Calu3 (cell line): ENCODE data around the gene AKAP13. TPM values are rescaled to one million over a fixed set of nuclear protein-coding genes. Genes with fewer than 3 reads are reported as not detected.
A peak's percentile ranks its signal among the peaks of the same experiment; 100 is the strongest.
"Not testable (repeated sequence)": the region's sequence is repeated elsewhere in the genome, so short reads cannot be mapped to it uniquely, and the experiment has no call there.

ENCODE experiments used
- BruUV-seq: library from RNA; stranded (reverse); fragments of 400-500 nt; replicated peaks from 2 replicates; lab custom pipeline; 2021; lab: Mats Ljungman, UMichigan
- CTCF ChIA-PET: fragments of 300-600 bp; sonication (Branson Sonifier 250); formaldehyde crosslinking; loops from one replicate; lab custom pipeline; 2022; ENCODE audit warnings: antibody characterized with exemption; lab: Charles Lee
- DNase-seq: peaks from one replicate; pipeline ENCODE4 v3.0.0; 2022
- H3K27ac Mint-ChIP-seq: one replicate; pipeline ENCODE4 v1.8.0; 2022; ENCODE audit warnings: mixed read lengths; ENCODE audit not compliant: unreplicated experiment
- H3K27me3 Mint-ChIP-seq: one replicate; pipeline ENCODE4 v1.8.0; 2022; ENCODE audit warnings: mixed read lengths; ENCODE audit not compliant: unreplicated experiment
- H3K36me3 Mint-ChIP-seq: one replicate; pipeline ENCODE4 v1.8.0; 2022; ENCODE audit warnings: mild to moderate bottlenecking, moderate library complexity, mixed read lengths; ENCODE audit not compliant: insufficient read depth, unreplicated experiment
- H3K4me1 Mint-ChIP-seq: one replicate; pipeline ENCODE4 v1.8.0; 2022; ENCODE audit warnings: mild to moderate bottlenecking, low read depth, mixed read lengths; ENCODE audit not compliant: unreplicated experiment
- H3K4me3 Mint-ChIP-seq: one replicate; pipeline ENCODE4 v1.8.0; 2022; ENCODE audit warnings: mild to moderate bottlenecking, low read depth, moderate library complexity, mixed read lengths; ENCODE audit not compliant: unreplicated experiment
- H3K9me3 Mint-ChIP-seq: one replicate; pipeline ENCODE4 v1.8.0; 2022; ENCODE audit warnings: low read depth, mixed read lengths; ENCODE audit not compliant: unreplicated experiment
- CTCF ChIP-seq: fragments of 200-600 bp; IDR thresholded peaks from one replicate; pipeline ENCODE4 v1.8.0; 2022; ENCODE audit warnings: antibody characterized with exemption; ENCODE audit not compliant: unreplicated experiment
- intact Hi-C: fragments of 100-400 bp; cut with micrococcal nuclease; formaldehyde crosslinking; loops from one replicate; pipeline ENCODE4 v1.10.0; 2022; ENCODE audit not compliant: unreplicated experiment
- total RNA-seq: library from RNA; stranded (reverse); gene quantifications from 2 replicates; pipeline ENCODE4 v1.2.3, GENCODE V29; 2022

AKAP13 gene
- total RNA-seq, 1 experiment from 2014 or later, result 145 TPM

GRCh38 chr15:85485956-85486567 lies 105.7 kb downstream of the AKAP13 start:
- intact Hi-C loops, result loop anchor here (1.0 to 10.0 kb wide), 3 partner anchors 19 to 349 kb away; no protein-coding TSS in a partner anchor
- no TSS peak for BruUV-seq
- H3K27me3 Mint-ChIP-seq, result no peaks in the 10 kb centered on the region

GRCh38 chr15:85487796-85488195 lies 107.4 kb downstream of the AKAP13 start:
- not testable (repeated sequence) for H3K27me3 Mint-ChIP-seq, BruUV-seq, H3K9me3 Mint-ChIP-seq, H3K4me3 Mint-ChIP-seq
- H3K4me1 Mint-ChIP-seq, result peaks cover 40% of the 10 kb centered on the region
- peak; percentile 39 for DNase-seq
- CTCF ChIA-PET, result interaction anchor here (0.5 to 1.9 kb wide), 3 partner anchors 17 to 109 kb away, joined by 3 to 9 read pairs (median 3); no protein-coding TSS in a partner anchor
- H3K36me3 Mint-ChIP-seq, result peaks cover 11% of the 10 kb centered on the region
- intact Hi-C loops, result loop anchor here (10.0 kb wide), 2 partner anchors 217 to 347 kb away; no protein-coding TSS in a partner anchor
- H3K27ac Mint-ChIP-seq, result peak overlapping the region; percentile 43

More at GRCh38 chr15:85485956-85486567, 105.7 kb downstream of the AKAP13 start:
- Mint-ChIP-seq H3K27ac (no peak overlapping the region), H3K4me1 (peaks cover 53% of the 10 kb centered on the region), H3K36me3 (peaks cover 11% of the 10 kb centered on the region), H3K9me3 (no peaks in the 10 kb centered on the region), H3K4me3 (no peak overlapping the region)
- DNase-seq, result peak; percentile 78
- TF ChIP-seq CTCF, result peak; percentile 77
- CTCF ChIA-PET, result interaction anchor here (0.7 to 1.5 kb wide), 9 partner anchors 8 to 375 kb away, joined by 3 to 6 read pairs (median 4); no protein-coding TSS in a partner anchor

DNA sequence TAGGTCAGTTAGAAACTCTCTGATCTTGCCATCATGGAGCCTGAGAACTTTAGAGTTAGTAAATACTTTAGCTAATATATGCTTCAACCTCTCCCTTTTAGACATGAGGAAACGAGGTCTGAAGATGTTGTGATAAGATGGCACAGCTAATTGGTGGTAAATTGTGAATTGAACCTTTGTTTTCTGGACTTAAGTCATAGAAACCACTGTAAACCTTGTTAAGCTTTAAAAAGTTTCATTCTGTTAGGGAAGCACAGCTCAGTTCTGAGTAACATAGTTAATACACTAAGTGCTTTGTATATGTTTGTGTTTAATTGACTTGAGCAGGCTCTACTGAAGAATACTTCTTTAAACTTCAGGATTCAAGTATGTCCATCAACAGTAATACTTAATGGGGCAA lies 108.6 kb downstream of the AKAP13 start:
- TF ChIP-seq CTCF, result no peak
- Mint-ChIP-seq H3K4me3 (peak overlapping the region; percentile 12), H3K27ac (peak overlapping the region; percentile 43), H3K9me3 (no peaks in the 10 kb centered on the region), H3K27me3 (no peaks in the 10 kb centered on the region), H3K4me1 (peaks cover 41% of the 10 kb centered on the region), H3K36me3 (peaks cover 11% of the 10 kb centered on the region)
- no TSS peak for BruUV-seq
- DNase-seq, result no peak
- CTCF ChIA-PET, result interaction anchor here (0.8 to 1.9 kb wide), 7 partner anchors 8 to 193 kb away, joined by 3 to 9 read pairs (median 4); no protein-coding TSS in a partner anchor
- intact Hi-C loops, result loop anchor here (10.0 kb wide), 2 partner anchors 216 to 346 kb away; no protein-coding TSS in a partner anchor

DNA sequence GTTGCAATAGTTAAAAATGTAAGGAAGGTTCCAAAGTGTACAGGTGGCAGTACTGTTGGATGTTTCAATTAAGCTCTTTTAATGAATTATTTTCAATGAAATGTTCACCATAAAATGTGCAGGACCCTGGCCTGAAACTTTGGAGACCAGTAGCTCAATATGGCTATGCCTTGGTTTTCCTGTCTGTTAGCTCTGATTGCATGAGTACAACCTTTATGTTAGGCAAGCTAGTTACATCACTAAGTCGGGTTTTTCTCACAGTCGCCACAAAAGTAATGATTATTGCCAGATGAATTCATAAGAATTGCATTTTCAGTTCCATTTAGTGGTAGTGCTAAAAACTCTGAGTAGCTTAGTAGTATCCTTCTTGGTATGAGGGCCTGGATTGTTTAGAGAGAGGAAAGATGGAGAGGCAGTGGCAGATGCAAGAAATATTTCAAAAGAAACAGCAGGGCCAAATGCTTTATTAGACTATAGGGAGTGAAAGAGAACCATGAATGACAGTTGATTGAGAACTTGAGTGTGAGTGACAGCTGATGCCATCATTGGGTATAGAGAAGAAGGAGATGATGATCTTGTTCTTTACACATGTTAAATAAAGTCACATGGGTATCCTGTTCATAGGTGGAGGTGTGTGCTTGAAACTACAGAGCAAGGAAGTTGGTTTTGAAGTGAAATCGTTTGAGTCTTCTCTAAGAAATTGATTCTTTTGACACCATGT lies 109.5 kb downstream of the AKAP13 start:
- Mint-ChIP-seq H3K4me3 (no peak overlapping the region), H3K4me1 (peaks cover 51% of the 10 kb centered on the region), H3K36me3 (peaks cover 11% of the 10 kb centered on the region), H3K27ac (peak overlapping the region; percentile 7), H3K9me3 (no peaks in the 10 kb centered on the region), H3K27me3 (no peaks in the 10 kb centered on the region)
- CTCF ChIA-PET, result interaction anchor here (0.6 to 1.5 kb wide), 4 partner anchors 25 to 228 kb away, joined by 3 to 4 read pairs (median 4); no protein-coding TSS in a partner anchor
- TF ChIP-seq CTCF, result no peak
- no peak for DNase-seq
- intact Hi-C loops, result loop anchor here (5.0 to 10.0 kb wide), 4 partner anchors 72 to 345 kb away; no protein-coding TSS in a partner anchor
- BruUV-seq, result no TSS peak
